Hematopoietic multipotent progenitor cell treated with erythropoietin and hydrocortisone succinate and interleukin-3 and kit ligand, for 6 days (in vitro differentiated cells): Measurements from ENCODE around the gene PLEK.
"Not testable (repeated sequence)": the region's sequence is repeated elsewhere in the genome, so short reads cannot be mapped to it uniquely, and the experiment has no call there.

Source experiments
- DNase-seq: peaks from one replicate; pipeline ENCODE4 v3.0.0-alpha.2; 2015

Gene PLEK, protein sequence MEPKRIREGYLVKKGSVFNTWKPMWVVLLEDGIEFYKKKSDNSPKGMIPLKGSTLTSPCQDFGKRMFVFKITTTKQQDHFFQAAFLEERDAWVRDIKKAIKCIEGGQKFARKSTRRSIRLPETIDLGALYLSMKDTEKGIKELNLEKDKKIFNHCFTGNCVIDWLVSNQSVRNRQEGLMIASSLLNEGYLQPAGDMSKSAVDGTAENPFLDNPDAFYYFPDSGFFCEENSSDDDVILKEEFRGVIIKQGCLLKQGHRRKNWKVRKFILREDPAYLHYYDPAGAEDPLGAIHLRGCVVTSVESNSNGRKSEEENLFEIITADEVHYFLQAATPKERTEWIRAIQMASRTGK

DNA sequence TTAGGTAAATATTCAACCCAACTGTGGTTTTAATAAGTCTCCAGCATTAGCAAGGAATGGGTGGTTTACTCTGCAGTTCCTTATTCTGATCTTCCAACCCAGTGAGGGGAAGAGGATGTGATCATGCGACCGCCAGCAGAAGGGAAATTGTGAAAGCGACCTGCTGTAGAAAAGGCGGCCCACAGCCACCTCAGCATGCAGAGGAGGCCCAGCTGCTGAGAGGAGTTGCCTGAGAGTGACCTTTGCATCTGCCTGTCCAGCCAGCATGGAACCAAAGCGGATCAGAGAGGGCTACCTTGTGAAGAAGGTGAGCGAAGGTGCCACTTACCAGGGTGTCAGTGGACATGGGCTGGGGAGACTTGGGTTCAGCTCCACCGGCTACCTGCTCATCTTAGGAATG lies at the start of gene PLEK:
TSS of gene PLEK (plus strand) at position 196 of the 400 bp plus-strand sequence. CDS start at position 266, 70 bp downstream.
- peak; percentile 84 for DNase-seq

DNA sequence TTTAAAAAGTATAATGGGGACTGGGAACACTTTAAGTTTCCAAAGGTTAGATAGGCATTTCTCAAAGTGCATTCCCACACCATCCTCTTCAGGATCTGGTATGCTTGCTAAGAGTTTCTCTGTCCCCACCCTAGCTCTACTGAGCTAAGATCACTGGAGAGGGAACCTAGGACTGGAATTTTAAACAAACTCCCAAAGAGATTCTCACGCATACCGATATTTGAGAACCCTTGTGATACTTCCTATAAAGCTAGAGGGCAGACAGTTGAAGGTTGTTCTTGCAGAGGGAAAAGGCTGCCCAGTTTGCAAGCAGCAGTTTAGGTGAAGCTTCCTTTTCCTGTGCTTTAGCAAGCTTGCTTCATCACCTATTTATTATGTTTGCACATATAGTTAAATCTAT lies 49.0 kb upstream of the PLEK start:
- DNase-seq: peak; percentile 56

DNA sequence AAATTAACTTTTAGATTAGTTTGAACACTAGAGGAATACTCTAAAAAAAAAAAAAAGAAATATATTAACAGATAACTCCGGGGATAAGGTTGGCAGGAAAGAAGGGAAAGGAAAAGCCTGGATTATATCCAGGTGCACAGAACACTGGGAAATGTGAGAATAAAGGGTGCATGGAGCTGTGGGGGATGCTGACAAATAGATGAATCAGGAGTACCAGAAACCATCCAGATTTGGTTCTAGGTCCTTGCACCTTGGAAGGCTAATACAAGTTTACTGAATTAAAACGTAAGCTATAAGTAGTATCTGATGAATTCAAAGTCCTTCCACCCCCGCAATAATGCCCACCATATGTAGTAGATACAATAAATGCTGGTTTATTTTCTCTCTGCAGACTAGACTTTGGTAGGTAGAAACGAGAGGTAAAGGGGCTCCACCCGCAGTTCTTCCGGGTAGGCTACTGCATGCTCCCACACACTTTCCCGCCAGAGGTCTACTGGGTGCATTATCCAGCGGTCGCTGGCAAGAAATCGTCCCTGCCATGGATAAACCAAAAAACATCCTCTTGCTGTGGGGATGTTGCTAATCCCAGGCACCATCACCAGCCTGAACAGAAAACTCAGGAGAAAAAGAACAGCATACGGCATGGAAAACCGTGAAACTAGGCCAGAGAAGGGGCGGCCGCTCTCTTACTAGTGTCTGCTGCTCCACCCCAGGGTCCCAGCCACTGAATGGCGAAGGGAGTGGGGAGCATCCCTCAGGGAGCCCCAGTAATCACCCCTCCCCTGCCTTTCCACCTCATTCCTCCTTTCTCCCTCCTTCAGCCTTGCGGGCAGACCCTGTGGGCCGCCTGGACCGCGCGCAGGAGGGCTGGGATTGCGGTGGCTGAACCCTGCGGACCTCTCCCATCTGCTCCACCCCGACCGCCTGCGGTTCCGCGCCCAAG lies 46.8 kb upstream of the PLEK start:
- DNase-seq: peak; percentile 70

DNA sequence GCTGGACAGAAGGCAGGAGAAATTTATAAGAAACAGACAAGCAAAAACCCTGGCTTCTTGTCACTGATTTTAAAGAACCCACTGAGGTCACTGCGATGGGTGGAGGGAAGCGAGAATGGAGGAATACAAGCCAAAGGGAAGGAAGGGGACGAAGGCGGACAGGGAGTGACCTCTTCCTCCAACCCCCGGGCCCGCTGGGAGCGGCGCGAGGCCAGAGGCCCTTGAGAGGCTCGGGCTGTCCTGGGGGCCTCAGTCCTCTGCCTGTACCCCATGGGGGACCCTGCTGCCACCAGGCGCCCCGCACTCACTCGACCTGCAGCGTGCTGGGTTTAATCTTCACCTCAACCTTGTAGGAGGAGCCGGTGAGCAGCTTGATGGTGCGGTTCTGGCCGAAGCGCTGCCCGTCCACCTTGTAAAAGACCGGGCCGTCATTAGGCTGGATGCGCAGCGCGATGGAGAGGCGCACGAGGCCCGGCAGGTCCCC lies 46.1 kb upstream of the PLEK start:
- peak; percentile 50 for DNase-seq

DNA sequence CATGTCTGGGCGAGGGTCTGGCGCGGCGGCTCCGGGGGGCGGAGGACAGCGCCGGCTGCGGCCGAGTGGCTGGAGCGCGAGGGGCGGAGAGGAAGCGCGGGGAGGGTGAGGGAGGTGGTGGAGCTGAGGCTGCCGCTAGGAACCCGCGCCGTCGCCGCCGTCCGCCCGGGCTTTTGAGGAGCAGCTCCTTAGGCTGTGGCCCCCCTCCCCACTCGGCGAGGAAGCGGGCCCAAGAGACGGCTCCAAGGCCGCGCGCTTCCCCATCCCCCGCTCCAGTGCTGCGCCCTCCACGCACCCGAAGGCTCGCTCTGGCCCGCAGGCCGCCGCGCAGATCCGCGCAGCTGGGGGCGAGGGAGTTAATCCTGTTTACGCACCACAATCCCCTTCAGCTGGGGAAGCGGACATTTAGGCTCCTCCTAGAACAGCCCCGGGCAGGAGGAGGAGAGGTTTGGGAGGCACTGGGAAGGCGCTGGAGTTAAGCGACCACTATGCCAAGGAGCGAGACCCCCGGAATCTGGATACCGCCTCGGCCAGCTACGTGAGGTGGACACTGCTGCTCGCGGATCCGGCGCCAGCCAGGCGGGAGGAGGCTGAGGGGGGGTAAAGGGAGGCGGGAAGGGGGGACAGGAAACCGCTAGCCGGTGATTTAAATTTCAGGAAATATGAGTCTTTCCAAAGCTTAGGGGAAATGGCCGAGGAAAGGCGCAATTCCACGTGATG lies 45.5 kb upstream of the PLEK start, which contains the start of gene CNRIP1:
TSS of gene CNRIP1 (minus strand) at position 552 of the 720 bp plus-strand sequence. CDS start at position 3, 549 bp downstream.
- DNase-seq: peak; percentile 62

DNA sequence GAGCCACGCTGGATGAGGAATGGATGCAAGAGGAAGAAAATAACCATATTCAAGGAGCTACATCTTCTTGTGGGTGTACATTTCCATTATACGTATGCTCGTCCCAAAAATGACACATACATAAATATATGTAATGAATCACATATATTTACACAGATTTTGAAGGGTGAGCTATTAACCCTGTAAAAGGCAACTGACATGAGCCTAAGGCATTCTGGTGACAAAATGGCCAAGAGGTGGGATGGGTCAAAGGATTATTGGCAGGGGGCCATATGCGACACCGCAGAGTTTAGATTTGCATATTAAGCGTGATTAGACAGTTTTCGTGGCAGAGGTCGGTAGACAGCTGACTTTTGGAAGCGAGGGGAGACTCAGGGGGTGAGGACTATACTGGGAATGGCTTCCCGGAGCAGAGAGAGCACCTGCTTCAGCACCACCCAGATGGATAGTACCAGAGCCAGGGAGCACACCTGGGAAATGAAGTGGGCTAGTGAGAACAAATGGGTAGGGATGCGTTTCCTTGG lies 44.9 kb upstream of the PLEK start:
- DNase-seq: peak; percentile 97

DNA sequence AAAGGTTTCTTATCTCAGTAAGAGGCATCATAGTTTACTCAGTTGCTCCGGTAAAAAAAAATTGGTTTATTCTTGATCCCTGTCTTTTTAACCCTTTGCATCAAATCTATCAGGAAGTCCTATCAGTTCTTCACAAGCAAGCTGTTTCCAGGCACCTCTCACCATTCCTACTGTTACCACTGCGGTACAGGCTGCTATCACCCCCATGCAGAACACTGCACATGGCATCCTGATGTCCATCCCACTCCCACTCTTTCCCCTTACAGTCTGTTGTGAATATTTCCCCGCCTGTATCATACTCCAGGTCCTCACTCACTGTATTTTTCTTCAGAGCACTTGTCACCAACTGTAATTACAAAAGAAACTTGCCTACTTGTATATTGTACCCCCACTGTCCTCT lies 40.0 kb upstream of the PLEK start:
- DNase-seq: no peak

DNA sequence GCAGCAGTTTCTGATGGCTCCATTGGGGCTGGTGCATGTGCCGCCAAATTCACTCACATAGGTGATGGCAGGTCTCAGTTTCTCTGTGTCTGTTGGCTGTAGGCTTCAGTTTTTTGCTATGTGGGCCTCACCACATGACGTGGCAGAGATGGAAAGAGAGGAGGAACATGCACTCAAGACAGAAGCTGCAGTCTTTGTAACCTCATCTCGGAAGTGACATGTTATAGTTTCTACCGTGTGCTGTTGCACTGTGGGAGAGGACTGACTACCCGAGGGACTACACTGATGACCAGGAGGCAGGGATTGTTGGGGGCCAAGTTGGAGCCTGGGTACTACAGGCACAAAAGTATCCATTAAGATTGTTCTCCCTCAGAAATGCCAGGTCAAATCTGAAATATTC lies 36.2 kb upstream of the PLEK start:
- no peak for DNase-seq

DNA sequence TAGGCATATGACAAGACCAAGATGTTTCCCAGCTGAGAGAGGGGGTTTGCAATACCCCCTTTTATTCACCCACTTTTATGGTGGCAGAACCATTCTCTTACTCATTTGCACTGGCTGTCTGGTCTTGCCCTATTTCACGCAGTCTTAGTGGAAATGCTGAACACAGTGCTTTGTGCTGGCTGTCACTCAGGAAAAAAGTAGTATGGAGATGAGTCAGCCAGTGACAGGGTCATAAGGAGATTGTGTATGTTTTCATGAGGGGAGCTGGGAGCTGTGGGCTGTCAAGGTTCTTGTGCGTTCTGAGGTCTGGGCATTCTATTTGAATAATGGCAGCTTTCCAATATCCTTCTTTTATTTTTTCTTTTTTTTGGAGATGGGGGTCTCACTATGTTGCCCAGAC lies 34.4 kb upstream of the PLEK start:
- no peak for DNase-seq

DNA sequence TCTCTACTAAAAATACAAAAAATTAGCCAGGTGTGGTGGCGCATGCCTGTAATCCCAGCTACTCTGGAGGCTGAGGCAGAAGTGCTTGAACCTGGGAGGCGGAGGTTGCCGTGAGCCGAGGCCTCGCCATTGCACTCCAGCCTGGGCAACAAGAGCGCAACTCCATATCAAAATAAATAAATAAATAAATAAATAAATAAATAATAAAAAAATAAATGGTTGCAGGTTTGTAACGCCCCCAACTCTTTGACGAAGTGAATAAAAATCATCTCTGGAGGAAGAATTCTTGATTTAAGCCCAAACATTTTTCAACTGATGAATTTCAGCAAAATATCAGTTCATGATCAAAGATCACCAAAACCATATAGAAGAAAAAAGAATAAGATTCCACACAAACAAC lies 32.1 kb upstream of the PLEK start:
- DNase-seq: no peak

DNA sequence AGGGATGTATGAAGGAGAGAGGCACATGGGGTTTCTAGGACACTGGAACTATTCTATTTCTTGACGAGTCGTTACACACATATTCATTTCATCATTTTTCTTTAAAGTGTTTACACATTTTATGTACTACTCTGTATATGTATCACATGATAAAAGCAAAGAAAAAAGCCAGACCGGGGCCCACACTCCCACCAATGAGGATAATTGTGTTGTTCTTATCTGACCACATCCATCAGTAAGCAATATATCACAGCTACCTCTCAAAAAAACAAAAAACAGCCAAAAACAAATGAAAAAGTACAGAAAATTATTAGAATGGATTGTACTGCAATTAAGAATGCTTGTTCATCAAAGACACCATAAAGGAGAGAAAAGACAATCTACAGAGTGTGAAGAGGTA lies 31.2 kb upstream of the PLEK start:
- DNase-seq: no peak

DNA sequence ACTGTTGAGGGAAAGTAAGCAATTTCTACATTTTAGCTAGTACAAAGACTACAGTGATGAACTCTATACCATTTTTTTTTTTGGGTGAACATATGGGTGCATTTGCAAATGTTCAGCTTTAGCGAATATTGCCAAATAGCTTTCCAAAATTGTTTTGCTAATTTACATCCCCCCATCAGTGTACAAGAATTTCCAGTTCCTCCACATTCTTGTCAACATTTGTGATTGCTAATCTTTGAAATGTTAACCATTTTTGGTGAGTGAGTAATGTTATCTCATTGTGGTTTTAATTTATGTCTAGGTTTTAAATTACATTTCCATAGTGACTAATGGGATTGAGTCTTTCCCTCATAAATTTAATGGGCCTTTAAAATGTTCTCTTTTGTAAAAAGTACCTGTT lies 28.9 kb upstream of the PLEK start:
- no peak for DNase-seq

DNA sequence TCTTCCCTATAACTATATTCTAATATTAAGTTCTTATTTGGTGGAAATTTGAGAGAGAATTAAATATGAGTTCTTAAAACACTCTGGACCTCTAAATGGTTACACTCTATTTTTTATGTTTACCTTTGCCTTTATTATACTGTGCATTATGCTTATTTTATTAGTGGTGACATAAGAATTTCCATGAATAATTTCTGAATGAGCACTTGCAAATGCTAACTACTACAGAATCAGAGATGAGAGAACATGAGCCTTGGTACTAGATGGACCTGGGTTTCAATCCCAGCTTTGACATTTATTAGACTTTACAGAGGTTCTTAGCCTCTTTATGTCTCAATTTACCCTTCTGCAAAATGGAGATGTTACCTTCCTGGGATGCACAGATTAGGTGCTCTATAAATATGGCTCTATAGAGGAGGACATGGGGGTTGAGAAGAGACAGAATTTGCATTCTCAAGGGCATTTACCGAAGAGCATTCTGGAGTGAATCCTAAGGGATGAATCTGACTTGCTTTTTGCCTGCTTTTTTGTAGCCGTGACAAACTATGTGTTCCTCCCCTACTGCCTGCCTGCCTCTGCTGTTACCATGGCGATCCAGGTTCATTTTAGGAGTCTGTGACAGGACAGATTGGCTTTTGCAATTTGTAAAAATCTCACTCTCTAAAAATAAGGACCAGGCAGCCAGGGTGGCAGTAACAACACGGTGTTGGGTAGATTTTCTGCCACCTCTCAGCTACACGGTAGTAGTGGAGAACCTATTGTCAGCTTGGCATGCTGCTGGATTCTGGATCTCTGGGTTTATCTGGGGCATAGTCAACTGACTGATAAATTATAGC lies 24.6 kb upstream of the PLEK start:
- no peak for DNase-seq

DNA sequence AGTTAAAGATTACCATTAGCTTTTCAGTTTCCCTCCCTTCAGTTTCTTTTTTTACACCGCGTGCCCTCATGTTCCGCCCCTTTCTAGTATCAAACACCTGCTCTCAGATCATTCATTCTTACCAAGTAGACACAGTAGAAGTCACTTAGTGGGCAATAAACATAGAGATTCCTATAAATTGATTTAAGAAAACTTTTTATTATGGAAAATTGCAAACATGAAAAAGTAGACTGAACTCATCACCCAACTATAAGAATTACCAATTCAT lies 24.1 kb upstream of the PLEK start:
- DNase-seq: no peak

DNA sequence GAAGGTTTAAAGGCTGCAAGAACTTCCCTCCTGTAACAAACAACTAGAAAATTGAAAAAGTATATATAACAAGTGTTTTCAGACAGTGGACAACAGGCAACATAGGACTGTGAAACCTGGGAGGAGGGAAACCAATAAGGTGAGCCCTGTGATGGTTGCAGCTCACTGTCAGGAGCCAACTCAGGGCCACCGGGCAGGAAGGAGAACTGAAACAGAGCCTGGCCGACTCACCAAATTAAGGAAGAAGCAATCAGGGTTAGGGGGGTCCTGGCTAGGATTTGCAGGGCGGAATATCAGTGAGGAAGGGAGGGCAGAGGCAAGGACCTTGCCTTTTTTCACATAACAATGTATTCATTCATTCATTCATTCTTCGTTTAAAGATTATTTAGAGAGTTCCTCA lies 23.5 kb upstream of the PLEK start:
- no peak for DNase-seq

DNA sequence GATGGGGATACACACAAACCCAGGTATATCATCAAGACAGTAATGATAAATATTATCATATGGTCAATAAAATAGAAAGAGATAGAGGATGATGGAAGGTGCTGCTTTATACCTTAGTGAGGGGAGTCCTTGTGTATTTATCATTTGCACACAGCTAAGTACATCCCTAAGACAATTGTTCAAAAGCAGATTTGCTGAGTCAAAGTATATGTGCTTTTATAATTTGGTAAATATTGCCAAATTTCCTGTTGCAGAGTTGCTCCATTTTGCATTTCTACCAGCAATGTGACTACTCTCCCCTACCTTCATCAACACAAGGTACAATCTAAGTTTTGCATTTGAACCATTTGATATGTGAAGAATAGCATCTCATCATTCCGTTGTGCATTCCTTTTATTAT lies 22.6 kb upstream of the PLEK start:
- peak; percentile 45 for DNase-seq

DNA sequence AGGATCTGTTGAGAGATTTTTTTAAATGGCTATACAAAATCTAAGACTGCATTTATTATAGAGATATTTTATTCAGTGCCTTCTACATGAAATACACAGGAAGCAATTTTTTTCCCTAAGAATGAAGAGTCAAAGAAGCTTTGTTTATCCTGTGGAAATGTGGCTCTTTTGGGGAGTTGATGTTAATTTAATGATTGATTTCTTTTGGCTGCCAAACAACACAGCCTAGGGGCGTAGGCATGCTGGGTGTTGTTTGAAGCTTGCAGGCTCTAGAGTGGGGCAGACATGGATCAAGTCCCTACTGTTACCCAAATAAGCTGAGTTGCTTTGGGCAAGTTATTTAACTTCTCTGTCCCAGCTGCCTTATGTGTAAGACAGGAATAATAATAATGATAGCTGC lies 21.1 kb upstream of the PLEK start:
- DNase-seq: no peak

DNA sequence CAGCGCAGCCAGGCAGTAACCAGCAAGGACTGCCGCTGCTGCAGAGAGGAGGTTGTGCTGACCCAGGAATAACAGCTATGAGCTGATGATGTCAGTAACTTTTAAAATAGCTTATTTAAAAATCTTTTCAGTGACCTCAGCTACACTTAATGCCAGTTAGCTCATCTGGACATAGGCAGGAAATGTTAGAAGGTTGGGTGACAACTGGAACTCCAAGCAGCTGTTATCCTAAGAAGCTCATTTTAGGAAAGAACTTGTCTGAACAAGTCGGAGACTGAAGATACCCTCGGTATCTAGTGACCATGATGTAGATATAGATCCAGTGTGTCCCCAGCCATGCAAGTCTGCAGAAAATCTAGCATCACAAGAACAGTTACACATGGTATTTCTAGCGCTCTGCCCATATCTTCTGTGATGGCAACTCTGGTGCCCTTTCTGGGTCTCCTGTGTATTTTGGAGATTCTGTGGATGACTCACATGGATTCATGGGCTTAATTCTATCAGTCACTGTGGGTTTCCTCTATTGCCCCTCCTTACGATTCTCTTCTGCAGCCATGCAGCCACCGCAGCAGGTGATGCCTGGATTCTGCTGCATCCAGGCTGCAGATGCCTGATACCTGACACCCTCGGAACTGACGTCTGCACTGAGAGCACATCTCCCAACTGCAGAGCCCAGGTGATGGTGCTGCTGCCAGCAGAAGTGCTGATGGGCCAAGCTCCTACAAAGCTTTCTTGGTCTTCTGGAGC lies 19.8 kb upstream of the PLEK start:
- DNase-seq: no peak

DNA sequence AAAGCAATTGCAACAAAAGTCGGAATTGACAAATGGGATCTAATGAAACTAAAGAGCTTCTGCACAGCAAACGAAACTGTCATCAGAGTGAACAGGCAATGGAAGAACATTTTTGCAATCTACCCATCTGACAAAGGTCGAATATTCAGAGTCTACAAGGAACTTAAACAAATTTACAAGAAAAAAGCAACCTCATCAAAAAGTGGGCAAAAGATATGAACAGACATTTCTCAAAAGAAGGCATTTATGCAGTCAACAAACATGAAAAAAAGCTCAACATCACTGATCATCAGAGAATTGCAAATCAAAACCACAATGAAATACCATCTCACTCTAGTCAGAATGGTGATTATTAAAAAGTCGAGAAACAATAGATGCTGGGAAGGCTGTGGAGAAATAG lies 16.0 kb upstream of the PLEK start:
- DNase-seq: not testable (repeated sequence)

DNA sequence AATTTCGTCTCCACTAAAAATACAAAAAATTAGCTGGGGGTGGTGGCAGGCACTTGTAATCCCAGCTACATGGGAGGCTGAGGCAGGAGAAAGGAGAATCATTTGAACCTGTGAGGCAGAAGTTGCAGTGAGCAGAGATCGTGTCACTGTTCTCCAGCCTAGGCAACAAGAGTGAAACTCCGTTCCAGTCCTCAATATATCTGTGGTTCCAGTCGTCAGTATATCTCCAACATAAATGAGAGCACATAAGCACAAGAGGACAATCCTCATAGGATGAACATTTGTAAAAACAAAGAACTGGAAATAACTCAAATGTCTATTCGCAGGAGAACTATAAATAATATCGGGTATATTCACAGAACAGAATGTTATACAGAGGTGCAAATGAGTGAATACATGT lies 13.1 kb upstream of the PLEK start:
- peak; percentile 72 for DNase-seq

DNA sequence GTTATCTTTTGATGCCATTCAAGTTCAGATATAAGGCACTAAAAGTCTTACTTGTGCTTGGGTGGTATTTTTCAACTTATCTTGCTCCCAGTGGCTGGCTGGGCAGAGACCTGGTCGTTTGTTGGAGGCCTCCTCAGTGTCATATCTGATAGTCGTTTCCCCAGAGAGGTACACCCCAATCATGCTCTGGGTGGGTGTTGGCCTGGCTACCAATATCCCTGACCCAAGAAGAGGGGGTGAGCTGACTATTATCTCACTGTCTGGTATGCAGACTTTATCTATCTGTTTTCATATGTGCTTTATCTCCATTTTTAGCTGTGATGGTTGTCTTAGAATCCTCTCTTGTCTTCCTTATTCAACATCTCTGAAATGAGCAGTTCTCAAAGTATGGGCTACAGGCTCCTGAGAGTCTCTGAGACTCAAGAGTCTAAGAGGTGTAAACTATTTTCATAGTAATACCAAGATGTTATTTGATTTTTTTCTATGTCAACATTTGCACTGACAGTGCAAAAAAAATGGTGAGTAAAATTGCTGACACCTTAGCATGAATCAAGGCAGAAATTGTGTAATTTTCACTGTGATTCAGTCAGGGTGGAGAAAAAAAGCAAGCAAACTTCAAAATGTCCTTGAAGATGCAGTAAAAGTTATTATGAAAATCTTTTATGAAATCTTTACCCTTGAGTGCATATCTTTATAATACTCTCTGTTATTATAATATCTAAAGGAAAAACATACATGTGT lies 12.3 kb upstream of the PLEK start:
- peak; percentile 98 for DNase-seq
